Measurements from ENCODE around the gene LARGE1. TPM values are rescaled to one million over a fixed set of nuclear protein-coding genes. Genes with fewer than 3 reads are reported as not detected.

The LARGE1 gene
- polyA plus RNA-seq, 1 experiment, result 8.5 TPM

GRCh38 chr22:33880986-33881385 is 39.3 kb downstream of the LARGE1 start:
- Histone ChIP-seq H3K36me3 (ENCODE audit: control insufficient read depth, insufficient read depth, low read length) (no peaks in the 10 kb centered on the region), H3K27me3 (ENCODE audit: control insufficient read depth, insufficient read depth, low read length) (no peaks in the 10 kb centered on the region), H3K4me3 (ENCODE audit: low read depth, low read length) (no peak overlapping the region)
- ChIA-PET POLR2A (no interaction called here), CTCF (interaction anchor here (0.7 kb wide), 1 partner anchor 16 kb away, joined by 3 read pairs; no protein-coding TSS in a partner anchor)
- no peak for TF ChIP-seq CTCF (IDR thresholded peaks at IDR 0.05; ENCODE audit: insufficient read depth, low read depth, low read length)
- no peak for DNase-seq (ENCODE audit: low read depth)

GRCh38 chr22:33879796-33880195 is 40.5 kb downstream of the LARGE1 start:
- H3K36me3 ChIP-seq (ENCODE audit: control insufficient read depth, insufficient read depth, low read length), result no peaks in the 10 kb centered on the region
- no peak for DNase-seq (ENCODE audit: low read depth)
- ChIA-PET CTCF (no interaction called here), POLR2A (no interaction called here)
- no peaks in the 10 kb centered on the region for H3K27me3 ChIP-seq (ENCODE audit: control insufficient read depth, insufficient read depth, low read length)
- H3K4me3 ChIP-seq (ENCODE audit: low read depth, low read length), result no peak overlapping the region
- TF ChIP-seq CTCF (IDR thresholded peaks at IDR 0.05; ENCODE audit: insufficient read depth, low read depth, low read length), result no peak

DNA sequence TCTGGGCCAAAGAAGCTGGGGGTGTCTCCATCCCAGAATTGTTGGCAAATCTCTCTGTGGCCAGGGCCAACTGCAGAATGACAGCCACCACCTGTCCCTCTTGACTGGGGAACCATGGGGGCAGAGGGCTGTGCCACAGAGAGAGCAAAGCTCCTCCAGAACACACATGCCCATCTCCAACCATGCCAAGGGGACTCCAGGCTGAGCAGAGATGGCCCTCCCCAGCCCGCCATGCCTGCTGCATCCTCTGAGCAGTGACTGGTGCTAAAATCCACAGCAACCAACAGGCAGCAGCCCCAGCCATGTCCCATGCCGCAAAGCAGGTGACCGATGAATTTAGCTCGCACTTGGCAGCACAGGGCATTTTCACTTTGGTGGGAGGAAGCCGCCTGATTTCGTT is 45.0 kb downstream of the LARGE1 start:
- no peak overlapping the region for H3K4me3 ChIP-seq (ENCODE audit: low read depth, low read length)
- DNase-seq (ENCODE audit: low read depth), result no peak
- H3K27me3 ChIP-seq (ENCODE audit: control insufficient read depth, insufficient read depth, low read length), result no peaks in the 10 kb centered on the region
- TF ChIP-seq CTCF (IDR thresholded peaks at IDR 0.05; ENCODE audit: insufficient read depth, low read depth, low read length), result no peak
- no peaks in the 10 kb centered on the region for H3K36me3 ChIP-seq (ENCODE audit: control insufficient read depth, insufficient read depth, low read length)
- CTCF ChIA-PET, result no interaction called here
- POLR2A ChIA-PET, result no interaction called here

DNA sequence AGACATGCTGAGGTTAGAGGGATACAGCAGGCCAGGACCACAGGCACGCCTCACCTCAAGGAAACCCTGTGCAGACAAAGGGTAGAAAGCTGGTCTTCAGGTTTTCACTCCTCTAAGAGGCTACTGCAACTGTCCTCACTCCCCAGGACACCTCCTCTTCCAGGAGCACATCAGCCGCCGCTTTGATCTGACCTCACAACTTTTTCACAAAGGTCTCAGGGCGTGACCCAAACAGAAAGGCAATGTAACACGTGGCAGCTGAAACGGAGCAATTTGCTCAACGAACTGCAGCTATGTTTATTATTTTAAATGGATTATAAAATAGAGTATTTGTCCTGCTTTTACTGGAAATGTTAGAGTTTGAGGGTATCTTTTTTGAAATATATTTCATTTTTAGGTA is 46.1 kb downstream of the LARGE1 start:
- no peaks in the 10 kb centered on the region for H3K36me3 ChIP-seq (ENCODE audit: control insufficient read depth, insufficient read depth, low read length)
- H3K27me3 ChIP-seq (ENCODE audit: control insufficient read depth, insufficient read depth, low read length), result no peaks in the 10 kb centered on the region
- ChIA-PET CTCF (interaction anchor here (0.8 kb wide), 1 partner anchor 10 kb away, joined by 3 read pairs; no protein-coding TSS in a partner anchor), POLR2A (no interaction called here)
- no peak for TF ChIP-seq CTCF (IDR thresholded peaks at IDR 0.05; ENCODE audit: insufficient read depth, low read depth, low read length)
- DNase-seq (ENCODE audit: low read depth), result no peak
- H3K4me3 ChIP-seq (ENCODE audit: low read depth, low read length), result no peak overlapping the region

- CTCF ChIA-PET, result no interaction called here
- POLR2A ChIA-PET, result no interaction called here
- TF ChIP-seq CTCF (IDR thresholded peaks at IDR 0.05; ENCODE audit: insufficient read depth, low read depth, low read length), result no peak
- H3K4me3 ChIP-seq (ENCODE audit: low read depth, low read length), result no peak overlapping the region
- no peaks in the 10 kb centered on the region for H3K27me3 ChIP-seq (ENCODE audit: control insufficient read depth, insufficient read depth, low read length)
- DNase-seq (ENCODE audit: low read depth), result no peak
- no peaks in the 10 kb centered on the region for H3K36me3 ChIP-seq (ENCODE audit: control insufficient read depth, insufficient read depth, low read length)
Observed at GRCh38 chr22:33873666-33874065, 46.6 kb downstream of the LARGE1 start.

All from BJ (cell line).